ENCODE measurements around the gene FLT3. TPM values are rescaled to one million over a fixed set of nuclear protein-coding genes. Genes with fewer than 3 reads are reported as not detected.
A peak's percentile ranks its signal among the peaks of the same experiment; 100 is the strongest.

FLT3 gene
- total RNA-seq, 3 donors from 2014 or later = 0.98 to 1.4 (median 1.3) TPM

DNA sequence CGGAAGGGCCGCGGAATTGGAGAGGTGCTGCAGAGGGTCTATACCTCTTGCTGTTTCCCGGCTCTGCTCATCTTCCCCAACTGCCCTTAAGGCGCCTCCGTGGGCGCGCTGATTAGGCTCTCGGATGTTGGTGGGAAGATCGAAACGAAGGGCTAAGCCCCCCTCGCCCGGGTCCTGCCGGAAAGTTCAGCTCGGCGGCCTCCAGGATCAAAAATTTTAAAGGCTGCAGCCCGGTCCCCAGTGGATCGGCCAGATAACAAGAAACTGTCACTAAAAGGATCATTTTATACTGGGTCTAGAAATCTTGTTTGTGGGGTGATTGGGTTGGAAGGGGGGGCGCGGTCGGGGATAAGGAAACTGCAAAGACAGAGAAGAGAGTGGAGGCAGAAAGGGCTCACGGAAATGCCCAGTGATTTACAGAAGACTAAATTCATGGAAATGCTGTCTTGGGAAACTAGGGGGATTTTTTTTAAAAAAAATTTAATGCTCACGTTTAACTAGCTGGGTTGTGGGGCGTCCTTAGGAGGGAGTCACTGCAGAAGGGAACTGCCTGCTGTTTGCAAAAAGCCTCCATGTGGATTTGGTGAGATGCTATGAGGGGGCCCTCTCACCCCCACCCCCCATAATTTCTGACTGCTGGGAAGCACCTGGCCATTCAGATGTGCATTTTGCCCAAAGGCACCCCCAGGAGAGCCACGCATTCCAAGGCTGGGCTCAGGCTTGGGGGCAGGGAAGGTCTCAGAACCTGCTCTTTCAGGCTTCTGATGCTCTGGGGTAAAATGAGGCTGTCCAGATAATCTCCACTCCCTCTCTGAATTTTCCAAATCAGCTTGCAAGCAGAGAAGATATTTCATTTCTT lies 138.9 kb downstream of the FLT3 start:
- H3K27ac ChIP-seq = no peak overlapping the region
- peaks cover 0 to 8% of the 10 kb centered on the region in 2 donors for H3K4me1 ChIP-seq
- DNase-seq (ENCODE audit: low spot score in 2 of 2) = no peak
- TF ChIP-seq, protein P1, sequence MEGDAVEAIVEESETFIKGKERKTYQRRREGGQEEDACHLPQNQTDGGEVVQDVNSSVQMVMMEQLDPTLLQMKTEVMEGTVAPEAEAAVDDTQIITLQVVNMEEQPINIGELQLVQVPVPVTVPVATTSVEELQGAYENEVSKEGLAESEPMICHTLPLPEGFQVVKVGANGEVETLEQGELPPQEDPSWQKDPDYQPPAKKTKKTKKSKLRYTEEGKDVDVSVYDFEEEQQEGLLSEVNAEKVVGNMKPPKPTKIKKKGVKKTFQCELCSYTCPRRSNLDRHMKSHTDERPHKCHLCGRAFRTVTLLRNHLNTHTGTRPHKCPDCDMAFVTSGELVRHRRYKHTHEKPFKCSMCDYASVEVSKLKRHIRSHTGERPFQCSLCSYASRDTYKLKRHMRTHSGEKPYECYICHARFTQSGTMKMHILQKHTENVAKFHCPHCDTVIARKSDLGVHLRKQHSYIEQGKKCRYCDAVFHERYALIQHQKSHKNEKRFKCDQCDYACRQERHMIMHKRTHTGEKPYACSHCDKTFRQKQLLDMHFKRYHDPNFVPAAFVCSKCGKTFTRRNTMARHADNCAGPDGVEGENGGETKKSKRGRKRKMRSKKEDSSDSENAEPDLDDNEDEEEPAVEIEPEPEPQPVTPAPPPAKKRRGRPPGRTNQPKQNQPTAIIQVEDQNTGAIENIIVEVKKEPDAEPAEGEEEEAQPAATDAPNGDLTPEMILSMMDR (IDR thresholded peaks at IDR 0.05) = no peak
- TF ChIP-seq POLR2A (IDR thresholded peaks at IDR 0.05) (no peak), POLR2AphosphoS5 (IDR thresholded peaks at IDR 0.05) (no peak)
- intact Hi-C loops (cut with DNase I; ENCODE audit: low total_unique reads) = no loop called here
- H3K9me3 ChIP-seq = no peaks in the 10 kb centered on the region
- H3K36me3 ChIP-seq = no peaks in the 10 kb centered on the region
- H3K4me3 ChIP-seq = peak overlapping the region; percentile 15 to 59 (median 42)
- H3K27me3 ChIP-seq = peaks cover 3 to 95% of the 10 kb centered on the region in 2 donors

DNA sequence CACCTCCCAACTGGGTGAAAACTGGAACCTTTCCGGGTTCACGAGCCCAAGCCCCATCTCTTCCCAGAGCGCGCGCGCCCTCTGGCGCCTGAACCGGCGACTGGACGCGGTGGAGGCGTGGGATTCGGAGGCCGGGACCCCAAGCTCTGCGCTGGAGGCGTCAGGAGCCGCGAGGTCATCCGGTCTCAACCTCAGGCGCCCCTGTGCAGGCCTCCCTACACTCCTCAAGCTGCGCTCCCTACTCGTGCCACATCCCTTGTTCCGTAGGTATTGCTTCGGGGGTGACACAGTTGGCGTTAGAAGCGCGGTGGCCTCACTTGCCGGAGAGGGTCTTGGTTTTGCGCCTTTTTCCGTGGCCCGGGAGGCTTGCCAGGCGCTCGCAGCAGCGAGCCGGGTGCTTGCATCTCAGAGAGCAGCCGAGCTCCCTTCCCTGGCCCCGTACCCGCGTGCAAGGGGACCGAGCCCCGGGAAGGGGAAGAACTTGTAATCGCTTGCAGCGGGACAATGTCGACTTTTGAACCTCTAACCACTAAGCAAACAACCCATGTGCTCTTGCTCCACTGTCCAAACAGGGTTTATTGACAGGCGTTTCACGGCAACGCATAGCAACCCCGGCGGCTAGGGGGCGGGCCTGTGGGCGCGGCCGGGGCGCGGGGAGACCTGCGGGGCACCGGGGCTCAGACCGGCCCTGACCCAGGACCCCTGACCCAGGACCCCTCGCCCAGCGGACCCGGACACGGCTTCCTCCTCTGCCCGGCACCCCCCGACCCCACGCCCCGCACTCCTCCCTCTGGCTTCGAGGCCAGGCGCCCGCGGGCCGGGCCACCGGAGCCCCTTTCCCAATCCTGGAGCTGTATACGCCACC lies 139.8 kb downstream of the FLT3 start:
- H3K4me3 ChIP-seq = peak overlapping the region; percentile 15 to 59 (median 42)
- no peak overlapping the region for H3K27ac ChIP-seq
- H3K27me3 ChIP-seq = peaks cover 3 to 95% of the 10 kb centered on the region in 2 donors
- DNase-seq (ENCODE audit: low spot score in 2 of 2) = peak; percentile 35 to 76
- peaks cover 0 to 8% of the 10 kb centered on the region in 2 donors for H3K4me1 ChIP-seq
- intact Hi-C loops (cut with DNase I; ENCODE audit: low total_unique reads) = no loop called here
- TF ChIP-seq, protein P1 (IDR thresholded peaks at IDR 0.05) = no peak
- no peaks in the 10 kb centered on the region for H3K36me3 ChIP-seq
- no peaks in the 10 kb centered on the region for H3K9me3 ChIP-seq

DNA sequence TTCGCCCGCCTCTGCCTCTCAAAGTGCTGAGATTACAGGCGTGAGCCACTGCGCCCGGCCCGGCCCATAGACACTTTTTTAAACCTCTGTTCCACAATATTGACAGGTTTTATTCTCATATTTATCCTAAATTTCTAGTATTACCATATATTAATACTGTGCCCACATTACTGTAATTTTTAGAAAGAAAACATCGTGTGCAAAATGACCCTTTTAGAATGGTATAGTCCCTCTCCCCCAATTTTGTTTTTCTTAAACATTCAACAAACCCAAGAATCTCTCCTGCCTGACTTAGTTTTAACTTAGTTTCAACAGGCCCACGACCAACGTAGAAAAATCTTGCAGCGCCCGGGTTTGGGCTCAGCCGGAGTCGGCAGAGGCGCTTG lies 140.4 kb downstream of the FLT3 start:
- peak overlapping the region in 2 of 3 donors; percentile 42 to 59 for H3K4me3 ChIP-seq
- TF ChIP-seq, protein P1 (IDR thresholded peaks at IDR 0.05) = no peak
- H3K27me3 ChIP-seq = peaks cover 3 to 94% of the 10 kb centered on the region in 2 donors
- H3K4me1 ChIP-seq = peaks cover 0 to 8% of the 10 kb centered on the region in 2 donors
- no peaks in the 10 kb centered on the region for H3K9me3 ChIP-seq
- intact Hi-C loops (cut with DNase I; ENCODE audit: low total_unique reads) = no loop called here
- H3K27ac ChIP-seq = no peak overlapping the region
- no peaks in the 10 kb centered on the region for H3K36me3 ChIP-seq
- DNase-seq (ENCODE audit: low spot score in 2 of 2) = no peak

DNA sequence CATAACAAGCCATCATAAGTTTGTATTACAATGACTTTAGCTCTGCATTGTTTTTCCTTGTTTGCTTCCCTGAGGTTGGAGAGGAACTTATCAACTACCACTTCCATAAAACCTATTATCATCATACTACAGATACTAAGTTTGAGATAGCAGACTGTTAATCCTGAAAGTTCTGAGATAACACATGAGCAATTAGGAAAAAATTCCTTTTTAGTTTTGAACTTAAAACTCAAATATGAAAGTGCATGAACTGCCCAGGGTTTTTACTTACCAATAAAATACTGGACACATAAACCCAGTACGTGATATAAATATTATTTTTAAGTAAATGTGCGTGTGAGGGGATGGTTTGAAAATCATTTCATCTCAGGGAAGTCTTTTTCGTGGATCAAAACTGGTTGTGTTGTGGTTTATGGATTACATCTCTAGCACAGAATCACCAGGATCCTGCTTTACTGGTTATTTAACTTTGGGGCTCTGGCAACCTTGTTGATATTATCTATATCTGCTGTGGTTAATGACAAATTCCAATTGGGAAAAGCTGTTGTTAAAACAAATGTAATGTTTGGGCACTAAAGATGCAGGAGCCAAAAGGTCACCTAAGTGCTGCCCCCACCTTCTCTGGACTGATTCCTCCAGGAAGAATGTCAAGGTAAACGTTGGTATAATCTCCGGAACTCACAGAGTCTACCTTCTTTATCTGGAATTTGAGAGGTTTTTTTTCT lies 143.6 kb downstream of the FLT3 start:
- H3K9me3 ChIP-seq = no peaks in the 10 kb centered on the region
- peaks cover 3 to 91% of the 10 kb centered on the region in 2 donors for H3K27me3 ChIP-seq
- no peak for DNase-seq (ENCODE audit: low spot score in 2 of 2)
- TF ChIP-seq POLR2AphosphoS5 (IDR thresholded peaks at IDR 0.05) = no peak
- TF ChIP-seq POLR2A (IDR thresholded peaks at IDR 0.05) = no peak
- TF ChIP-seq, protein P1 (IDR thresholded peaks at IDR 0.05) = no peak
- intact Hi-C loops (cut with DNase I; ENCODE audit: low total_unique reads) = no loop called here
- no peak overlapping the region for H3K4me3 ChIP-seq
- no peaks in the 10 kb centered on the region for H3K36me3 ChIP-seq
- peaks cover 0 to 8% of the 10 kb centered on the region in 2 donors for H3K4me1 ChIP-seq
- H3K27ac ChIP-seq = no peak overlapping the region
